OCI-LY7 (cell line): ENCODE results near the gene DOCK4. TPM values are rescaled to one million over a fixed set of nuclear protein-coding genes. Genes with fewer than 3 reads are reported as not detected.

ENCODE experiments used
- BruUV-seq: library from RNA; stranded (reverse); fragments of 400-500 nt; replicated peaks from 2 replicates; lab custom pipeline; 2021; lab: Mats Ljungman, UMichigan
- CTCF ChIA-PET: fragments of 300-600 bp; sonication (Branson Sonifier 250); formaldehyde crosslinking; loops from one replicate; lab custom pipeline; 2022; ENCODE audit warnings: antibody characterized with exemption; ENCODE audit not compliant: unreplicated experiment; lab: Charles Lee
- POLR2A ChIA-PET: fragments of 300-600 bp; sonication (Branson Sonifier 250); formaldehyde crosslinking; loops from one replicate; lab custom pipeline; 2022; ENCODE audit warnings: antibody characterized with exemption; lab: Charles Lee
- DNase-seq: peaks from one replicate; pipeline ENCODE4 v3.0.0-alpha.2; 2015; ENCODE audit warnings: low spot score
- H2AFZ ChIP-seq: fragments of 200-600 bp; sonication (generic), shearing (Covaris generic); 2 replicates; pipeline ENCODE4 v1.6.1; 2014; ENCODE audit warnings: mild to moderate bottlenecking, antibody characterized with exemption, low read length, moderate library complexity
- H3K27ac ChIP-seq: fragments of 200-600 bp; sonication (generic); 2 replicates; pipeline ENCODE4 v1.5.1; 2014; ENCODE audit warnings: mixed run types, low read depth, mild to moderate bottlenecking, moderate library complexity, low read length, inconsistent platforms; ENCODE audit not compliant: poor library complexity, severe bottlenecking
- H3K36me3 ChIP-seq: fragments of 200-600 bp; sonication (generic); 2 replicates; pipeline ENCODE4 v1.6.1; 2014; ENCODE audit warnings: mild to moderate bottlenecking, antibody characterized with exemption, low read length, moderate library complexity, mixed read lengths; ENCODE audit not compliant: insufficient read depth
- H3K4me1 ChIP-seq: fragments of 200-600 bp; sonication (generic); 2 replicates; pipeline ENCODE4 v1.5.1; 2014; ENCODE audit warnings: mild to moderate bottlenecking, low read length; ENCODE audit not compliant: insufficient read depth, poor library complexity, severe bottlenecking
- H3K4me2 ChIP-seq: fragments of 200-600 bp; sonication (generic); 2 replicates; pipeline ENCODE4 v1.6.1; 2014; ENCODE audit warnings: mild to moderate bottlenecking, low read length
- H3K4me3 ChIP-seq: fragments of 200-600 bp; sonication (generic); 2 replicates; pipeline ENCODE4 v1.5.1; 2014; ENCODE audit warnings: mild to moderate bottlenecking, low read depth, low read length; ENCODE audit not compliant: poor library complexity, severe bottlenecking
- H3K79me2 ChIP-seq: fragments of 200-600 bp; sonication (generic); 2 replicates; pipeline ENCODE4 v1.6.1; 2016; ENCODE audit warnings: low read depth, mild to moderate bottlenecking, low read length, moderate library complexity, mixed read lengths; ENCODE audit not compliant: insufficient read depth
- H3K9me2 ChIP-seq: fragments of 200-600 bp; sonication (generic); 2 replicates; pipeline ENCODE4 v1.6.1; 2016; ENCODE audit warnings: mild to moderate bottlenecking, low read length, mixed read lengths; ENCODE audit not compliant: insufficient read depth
- H3K9me3 ChIP-seq: fragments of 200-600 bp; sonication (generic); 2 replicates; pipeline ENCODE4 v1.6.1; 2014; ENCODE audit warnings: mild to moderate bottlenecking, mixed run types, low read length, mixed read lengths
- H4K20me1 ChIP-seq: fragments of 200-600 bp; sonication (generic); 2 replicates; pipeline ENCODE4 v1.6.1; 2014; ENCODE audit warnings: mild to moderate bottlenecking, antibody characterized with exemption, low read length, moderate library complexity, mixed read lengths; ENCODE audit not compliant: insufficient read depth
- EZH2phosphoT487 ChIP-seq: fragments of 200-600 bp; sonication (generic); IDR thresholded peaks from 2 replicates; pipeline ENCODE4 v1.6.1; 2018; ENCODE audit warnings: low read depth, borderline replicate concordance, mild to moderate bottlenecking, mixed run types, antibody characterized with exemption, low read length, moderate library complexity, mixed read lengths
- intact Hi-C: fragments of 100-400 bp; cut with micrococcal nuclease; formaldehyde crosslinking; loops from one replicate; pipeline ENCODE4 v1.10.0; 2022; ENCODE audit not compliant: unreplicated experiment
- total RNA-seq, 2 experiments: library from RNA; depleted of rRNA in 1 of 2; stranded (reverse); fragments of >200 nt in 1 of 2; shearing (Covaris generic) in 1 of 2; gene quantifications; 2 replicates each; pipeline ENCODE4 v1.2.3, GENCODE V29; 2014 to 2022
- TF ChIP-seq, protein P1 (sequence below): fragments of 200-600 bp; sonication (generic); conservative IDR thresholded peaks from 2 replicates; pipeline ENCODE4 v1.5.1; 2014; ENCODE audit warnings: mild to moderate bottlenecking, antibody characterized with exemption, low read length, moderate library complexity, mixed read lengths

Gene DOCK4
- total RNA-seq, 2 experiments from 2014 or later = 0.91 to 4.9 TPM

DNA sequence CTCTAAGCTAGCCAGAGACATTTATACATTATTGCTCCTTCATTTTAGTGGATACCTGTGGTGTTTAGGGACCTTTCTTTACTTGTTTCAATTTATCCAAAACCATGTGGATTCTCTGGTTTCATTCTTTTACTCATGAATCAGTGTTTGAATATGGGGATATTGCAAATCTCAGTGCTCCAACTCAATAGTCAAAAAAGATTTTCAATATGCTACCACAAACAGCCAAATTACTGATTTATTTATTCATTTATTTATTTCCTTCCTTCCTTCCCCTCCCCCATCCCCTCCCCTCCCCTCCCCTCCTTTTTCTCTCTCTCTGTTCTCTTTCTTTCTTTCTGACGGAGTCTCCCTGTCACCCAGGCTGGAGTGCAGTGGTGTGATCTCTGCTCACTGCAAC lies 390.8 kb downstream of the DOCK4 start:
- ChIA-PET CTCF (no interaction called here), POLR2A (interaction anchor here (0.6 kb wide), 1 partner anchor 39 kb away, joined by 3 read pairs; no protein-coding TSS in a partner anchor)
- DNase-seq = no peak
- H4K20me1 ChIP-seq = no peaks in the 10 kb centered on the region
- no peaks in the 10 kb centered on the region for H3K36me3 ChIP-seq
- no peak overlapping the region for H3K4me3 ChIP-seq
- no peak for TF ChIP-seq EZH2phosphoT487
- TF ChIP-seq, protein P1, sequence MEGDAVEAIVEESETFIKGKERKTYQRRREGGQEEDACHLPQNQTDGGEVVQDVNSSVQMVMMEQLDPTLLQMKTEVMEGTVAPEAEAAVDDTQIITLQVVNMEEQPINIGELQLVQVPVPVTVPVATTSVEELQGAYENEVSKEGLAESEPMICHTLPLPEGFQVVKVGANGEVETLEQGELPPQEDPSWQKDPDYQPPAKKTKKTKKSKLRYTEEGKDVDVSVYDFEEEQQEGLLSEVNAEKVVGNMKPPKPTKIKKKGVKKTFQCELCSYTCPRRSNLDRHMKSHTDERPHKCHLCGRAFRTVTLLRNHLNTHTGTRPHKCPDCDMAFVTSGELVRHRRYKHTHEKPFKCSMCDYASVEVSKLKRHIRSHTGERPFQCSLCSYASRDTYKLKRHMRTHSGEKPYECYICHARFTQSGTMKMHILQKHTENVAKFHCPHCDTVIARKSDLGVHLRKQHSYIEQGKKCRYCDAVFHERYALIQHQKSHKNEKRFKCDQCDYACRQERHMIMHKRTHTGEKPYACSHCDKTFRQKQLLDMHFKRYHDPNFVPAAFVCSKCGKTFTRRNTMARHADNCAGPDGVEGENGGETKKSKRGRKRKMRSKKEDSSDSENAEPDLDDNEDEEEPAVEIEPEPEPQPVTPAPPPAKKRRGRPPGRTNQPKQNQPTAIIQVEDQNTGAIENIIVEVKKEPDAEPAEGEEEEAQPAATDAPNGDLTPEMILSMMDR = no peak
- H3K4me1 ChIP-seq = no peaks in the 10 kb centered on the region
- BruUV-seq = no TSS peak
- no peak overlapping the region for H3K27ac ChIP-seq
- intact Hi-C loops = no loop called here
- no peak overlapping the region for H2AFZ ChIP-seq
- no peak overlapping the region for H3K4me2 ChIP-seq
- H3K79me2 ChIP-seq = no peaks in the 10 kb centered on the region
- no peaks in the 10 kb centered on the region for H3K9me2 ChIP-seq
- no peaks in the 10 kb centered on the region for H3K9me3 ChIP-seq

DNA sequence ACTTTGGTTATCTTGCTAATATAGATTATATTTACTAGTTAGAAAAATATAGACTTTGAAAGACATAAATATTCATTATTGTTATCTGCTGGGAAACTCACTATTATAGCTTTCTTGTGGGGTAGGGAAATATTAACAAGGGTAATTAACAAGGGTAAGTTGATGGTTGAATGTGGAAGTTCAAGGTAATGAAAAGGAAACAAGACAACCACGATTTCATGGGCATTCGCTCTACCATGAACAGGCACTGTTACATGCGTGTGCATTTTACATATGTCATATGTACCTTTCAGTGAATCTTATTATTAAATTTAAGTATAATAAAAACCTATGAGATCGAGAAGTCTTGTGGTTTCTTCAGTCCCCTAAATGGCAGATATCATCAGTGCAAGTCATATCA lies 392.9 kb downstream of the DOCK4 start:
- intact Hi-C loops = no loop called here
- Histone ChIP-seq H3K79me2 (no peaks in the 10 kb centered on the region), H3K27ac (no peak overlapping the region), H3K36me3 (no peaks in the 10 kb centered on the region), H4K20me1 (no peaks in the 10 kb centered on the region), H3K9me3 (no peaks in the 10 kb centered on the region), H2AFZ (no peak overlapping the region), H3K9me2 (no peaks in the 10 kb centered on the region), H3K4me3 (no peak overlapping the region), H3K4me2 (no peak overlapping the region), H3K4me1 (no peaks in the 10 kb centered on the region)
- ChIA-PET CTCF (no interaction called here), POLR2A (interaction anchor here (0.7 kb wide), 1 partner anchor 1125 kb away, joined by 3 read pairs; no protein-coding TSS in a partner anchor)
- TF ChIP-seq, protein P1 = no peak
- no peak for TF ChIP-seq EZH2phosphoT487
- no peak for DNase-seq
- BruUV-seq = no TSS peak

DNA sequence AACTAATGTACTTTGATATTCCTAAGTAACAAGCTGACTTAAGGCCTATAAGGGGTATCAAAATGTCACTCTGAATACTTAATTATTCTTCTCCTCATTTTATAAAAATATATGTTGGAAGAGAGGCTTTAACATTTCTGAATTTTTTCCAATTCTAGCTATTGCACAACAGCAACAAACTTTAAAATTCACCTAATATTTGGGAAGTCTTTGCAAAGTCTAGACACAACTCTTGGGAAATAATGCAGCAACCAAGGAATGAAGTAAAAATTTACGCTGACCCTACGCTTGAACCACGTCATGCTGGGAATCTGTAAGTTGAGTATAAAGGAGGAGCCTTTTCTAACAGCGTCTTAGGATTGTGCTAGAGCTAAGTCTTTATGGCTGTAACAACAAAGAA lies 400.0 kb downstream of the DOCK4 start:
- no peaks in the 10 kb centered on the region for H3K36me3 ChIP-seq
- TF ChIP-seq, protein P1 = no peak
- no peak for TF ChIP-seq EZH2phosphoT487
- no peaks in the 10 kb centered on the region for H3K9me3 ChIP-seq
- intact Hi-C loops = no loop called here
- no TSS peak for BruUV-seq
- no peak overlapping the region for H3K27ac ChIP-seq
- CTCF ChIA-PET = no interaction called here
- DNase-seq = no peak
- no peak overlapping the region for H3K4me2 ChIP-seq
- no peaks in the 10 kb centered on the region for H3K79me2 ChIP-seq
- no peaks in the 10 kb centered on the region for H3K4me1 ChIP-seq
- H2AFZ ChIP-seq = no peak overlapping the region
- no peak overlapping the region for H3K4me3 ChIP-seq
- POLR2A ChIA-PET = interaction anchor here (0.7 to 1.0 kb wide), 5 partner anchors 10 to 1023 kb away, joined by 3 to 6 read pairs (median 3); no protein-coding TSS in a partner anchor
- H4K20me1 ChIP-seq = no peaks in the 10 kb centered on the region
- no peaks in the 10 kb centered on the region for H3K9me2 ChIP-seq
